IPS-18c (cell line): Measurements from ENCODE around the gene MDM2.

Source experiments
- H3K4me3 ChIP-seq: 2 replicates; pipeline ENCODE4 v1.7.0; 2013; ENCODE audit warnings: low read depth, mild to moderate bottlenecking, low read length, moderate library complexity; ENCODE audit not compliant: insufficient read depth
- H3K9me3 ChIP-seq: one replicate; pipeline ENCODE4 v1.6.1; 2013; ENCODE audit warnings: mild to moderate bottlenecking, low read length, moderate library complexity; ENCODE audit not compliant: control insufficient read depth, insufficient read depth

The MDM2 gene

GRCh38 chr12:68877583-68877982 is 69.6 kb downstream of the MDM2 start:
- Histone ChIP-seq H3K4me3 (no peak overlapping the region), H3K9me3 (no peaks in the 10 kb centered on the region)

- Histone ChIP-seq H3K4me3 (no peak overlapping the region), H3K9me3 (no peaks in the 10 kb centered on the region)
Observed at GRCh38 chr12:68878283-68878682, 70.3 kb downstream of the MDM2 start.

- H3K9me3 ChIP-seq, result no peaks in the 10 kb centered on the region
- no peak overlapping the region for H3K4me3 ChIP-seq
Observed at GRCh38 chr12:68878846-68879245, 70.9 kb downstream of the MDM2 start.

GRCh38 chr12:68880660-68881325 is 72.8 kb downstream of the MDM2 start:
- no peak overlapping the region for H3K4me3 ChIP-seq
- no peaks in the 10 kb centered on the region for H3K9me3 ChIP-seq

- H3K4me3 ChIP-seq, result no peak overlapping the region
Observed at GRCh38 chr12:68882251-68882964, 74.4 kb downstream of the MDM2 start.

GRCh38 chr12:68883151-68883550 is 75.2 kb downstream of the MDM2 start:
- Histone ChIP-seq H3K4me3 (no peak overlapping the region), H3K9me3 (no peaks in the 10 kb centered on the region)

More at GRCh38 chr12:68882251-68882964, 74.4 kb downstream of the MDM2 start:
- H3K9me3 ChIP-seq, result no peaks in the 10 kb centered on the region

- H3K4me3 ChIP-seq, result no peak overlapping the region
- no peaks in the 10 kb centered on the region for H3K9me3 ChIP-seq
Observed at GRCh38 chr12:68884251-68884650, 76.3 kb downstream of the MDM2 start.

GRCh38 chr12:68885381-68885780 is 77.4 kb downstream of the MDM2 start:
- Histone ChIP-seq H3K4me3 (no peak overlapping the region), H3K9me3 (no peaks in the 10 kb centered on the region)

GRCh38 chr12:68886636-68887572 is 78.9 kb downstream of the MDM2 start:
- no peaks in the 10 kb centered on the region for H3K9me3 ChIP-seq
- no peak overlapping the region for H3K4me3 ChIP-seq

GRCh38 chr12:68887641-68888040 is 79.7 kb downstream of the MDM2 start:
- H3K9me3 ChIP-seq, result no peaks in the 10 kb centered on the region
- H3K4me3 ChIP-seq, result no peak overlapping the region

GRCh38 chr12:68888243-68888642 is 80.3 kb downstream of the MDM2 start:
- Histone ChIP-seq H3K4me3 (no peak overlapping the region), H3K9me3 (no peaks in the 10 kb centered on the region)

GRCh38 chr12:68890701-68891113 is 82.7 kb downstream of the MDM2 start:
- no peak overlapping the region for H3K4me3 ChIP-seq
- H3K9me3 ChIP-seq, result no peaks in the 10 kb centered on the region

GRCh38 chr12:68891141-68891540 is 83.2 kb downstream of the MDM2 start:
- no peak overlapping the region for H3K4me3 ChIP-seq
- no peaks in the 10 kb centered on the region for H3K9me3 ChIP-seq

GRCh38 chr12:68893201-68893600 is 85.2 kb downstream of the MDM2 start:
- Histone ChIP-seq H3K9me3 (no peaks in the 10 kb centered on the region), H3K4me3 (no peak overlapping the region)

- no peak overlapping the region for H3K4me3 ChIP-seq
Observed at GRCh38 chr12:68893741-68894140, 85.8 kb downstream of the MDM2 start.

GRCh38 chr12:68894276-68894855 is 86.4 kb downstream of the MDM2 start:
- no peaks in the 10 kb centered on the region for H3K9me3 ChIP-seq
- H3K4me3 ChIP-seq, result no peak overlapping the region

More at GRCh38 chr12:68893741-68894140, 85.8 kb downstream of the MDM2 start:
- no peaks in the 10 kb centered on the region for H3K9me3 ChIP-seq

GRCh38 chr12:68896881-68897540 is 89.0 kb downstream of the MDM2 start:
- no peaks in the 10 kb centered on the region for H3K9me3 ChIP-seq
- H3K4me3 ChIP-seq, result no peak overlapping the region
